ENCODE measurements around the gene LRRC3.

GRCh38 chr21:44499211-44499560, 43.9 kb downstream of the LRRC3 start:
- TF ChIP-seq CTCF (IDR thresholded peaks at IDR 0.05) (no peak), POLR2A (IDR thresholded peaks at IDR 0.05) (no peak)

All from esophagus squamous epithelium (tissue), 4 donors.